K562 (cell line): Measurements from ENCODE around the gene ZFAND3. TPM values are rescaled to one million over a fixed set of nuclear protein-coding genes. Genes with fewer than 3 reads are reported as not detected.

Source experiments
- ATAC-seq: fragments of 200-7000 bp; cut with Tn5 transposase; 3 replicates; pipeline ENCODE4 v1.9.1; 2020; ENCODE audit warnings: moderate library complexity
- BruUV-seq: library from RNA; stranded (reverse); fragments of 400-500 nt; replicated peaks from 2 replicates; lab custom pipeline; 2021; lab: Mats Ljungman, UMichigan
- CTCF ChIA-PET: fragments of 300-600 bp; formaldehyde crosslinking; extraction: SDS; loops from one replicate; lab custom pipeline; 2021; ENCODE audit warnings: low intra/inter-chr PET ratio; lab: Yijun Ruan, JAX
- POLR2A ChIA-PET: fragments of 300-600, 350-650 bp; sonication (Branson Sonifier 250); formaldehyde crosslinking; extraction: SDS; loops from one replicate; lab custom pipeline; 2021; ENCODE audit warnings: antibody characterized with exemption, inconsistent platforms; lab: Yijun Ruan, JAX
- DNase-seq, 4 experiments: peaks; one replicate each; pipeline versions ENCODE4 v3.0.0 to v3.0.0-alpha.2; 2011 to 2018; ENCODE audit warnings: low spot score in 3 of 4, mixed read lengths in 3 of 4; ENCODE audit errors: extremely low read depth in 1 of 4
- FAIRE-seq: peaks from 2 replicates; lab custom pipeline; 2011; peaks lifted over from hg19 to GRCh38; lab: Jason Lieb, UNC
- H2AFZ ChIP-seq: 2 replicates; pipeline ENCODE4 v1.6.0; 2011; ENCODE audit warnings: low read depth, low read length, control low read depth, inconsistent platforms
- H3K27ac ChIP-seq: fragments of 200-600 bp; 3 replicates; pipeline ENCODE4 v1.8.0; 2011; ENCODE audit warnings: low read depth, mild to moderate bottlenecking, control low read depth, inconsistent platforms, low read length, moderate library complexity, mixed read lengths; ENCODE audit errors: extremely low read depth
- H3K27me3 ChIP-seq, 2 experiments: fragments of 300-600 bp in 1 of 2; 2 replicates in 1 of 2; 3 replicates in 1 of 2; pipeline versions ENCODE4 v1.6.0 to v1.8.0; 2011; ENCODE audit warnings: inconsistent platforms in 2 of 2, low read length in 2 of 2, mild to moderate bottlenecking in 1 of 2, mixed read lengths in 1 of 2, moderate library complexity in 1 of 2; ENCODE audit not compliant: control insufficient read depth in 2 of 2, insufficient read depth in 2 of 2
- H3K36me3 ChIP-seq: fragments of 300-600 bp; 3 replicates; pipeline ENCODE4 v1.8.0; 2011; ENCODE audit warnings: mild to moderate bottlenecking, low read length, inconsistent platforms; ENCODE audit not compliant: control insufficient read depth, insufficient read depth
- H3K4me1 ChIP-seq, 2 experiments: fragments of 200-600 bp in 1 of 2; replicated peaks in 1 of 2; 2 replicates in 1 of 2; 3 replicates in 1 of 2; pipeline versions ENCODE4 v1.5.1 to v1.8.0; 2011; ENCODE audit warnings: inconsistent platforms in 2 of 2, low read length in 2 of 2, mild to moderate bottlenecking in 1 of 2, mixed read lengths in 1 of 2, moderate library complexity in 1 of 2; ENCODE audit not compliant: control insufficient read depth in 2 of 2, insufficient read depth in 2 of 2
- H3K4me2 ChIP-seq: 2 replicates; pipeline ENCODE4 v1.6.1; 2011; ENCODE audit warnings: low read length, control low read depth, inconsistent platforms, mixed read lengths; ENCODE audit not compliant: insufficient read depth
- H3K4me3 ChIP-seq: fragments of 200-600 bp; sonication (generic), shearing (Covaris generic); 2 replicates; pipeline ENCODE4 v1.5.1; 2016; ENCODE audit warnings: control low read depth, inconsistent platforms
- H3K79me2 ChIP-seq: fragments of 200-600 bp; 3 replicates; pipeline ENCODE4 v1.8.0; 2011; ENCODE audit warnings: low read length, inconsistent platforms; ENCODE audit not compliant: control insufficient read depth, insufficient read depth
- H3K9ac ChIP-seq, 2 experiments: 2 replicates each; pipeline versions ENCODE4 v1.6.0 to v1.6.1; 2011; ENCODE audit warnings: low read depth in 2 of 2, low read length in 2 of 2, control low read depth in 1 of 2, inconsistent platforms in 1 of 2, mild to moderate bottlenecking in 1 of 2, mixed read lengths in 1 of 2; ENCODE audit not compliant: insufficient read depth in 1 of 2
- H3K9me1 ChIP-seq: one replicate; pipeline ENCODE4 v1.6.0; 2011; ENCODE audit warnings: inconsistent platforms, mild to moderate bottlenecking, low read length, moderate library complexity; ENCODE audit not compliant: control insufficient read depth, insufficient read depth
- H3K9me3 ChIP-seq: replicated peaks from 2 replicates; pipeline ENCODE4 v1.5.1; 2011; ENCODE audit warnings: low read depth, low read length, inconsistent platforms; ENCODE audit not compliant: control insufficient read depth, insufficient read depth
- H4K20me1 ChIP-seq: replicated peaks from 2 replicates; pipeline ENCODE4 v1.6.1; 2011; ENCODE audit warnings: low read length, inconsistent platforms, mixed read lengths; ENCODE audit not compliant: control insufficient read depth, insufficient read depth
- BRD4 ChIP-seq: fragments of 200-600 bp; sonication (generic); IDR thresholded peaks from 2 replicates; pipeline ENCODE4 v1.6.1; 2017; ENCODE audit warnings: inconsistent platforms
- CBX1 ChIP-seq: sonication (generic); IDR thresholded peaks from 2 replicates; pipeline ENCODE4 v1.6.1; 2016; ENCODE audit warnings: antibody characterized with exemption, low read depth, mild to moderate bottlenecking
- ELK1 ChIP-seq: sonication (generic); formaldehyde crosslinking; IDR thresholded peaks from 2 replicates; pipeline ENCODE4 v1.8.1; 2022; ENCODE audit warnings: missing genetic modification reagents
- HCFC1 ChIP-seq: IDR thresholded peaks from 2 replicates; pipeline ENCODE4 v1.6.1; 2012; ENCODE audit warnings: low read depth, low read length, improper control_type of control experiment
- MAFK ChIP-seq: IDR thresholded peaks from 2 replicates; pipeline ENCODE4 v1.6.1; 2011; ENCODE audit warnings: low read length, improper control_type of control experiment
- MTA2 ChIP-seq: fragments of 450-650 bp; IDR thresholded peaks from 2 replicates; pipeline ENCODE4 v1.6.1; 2016; ENCODE audit warnings: low read depth
- NCOR1 ChIP-seq: fragments of 450-650 bp; IDR thresholded peaks from 2 replicates; pipeline ENCODE4 v1.6.1; 2016; ENCODE audit warnings: mild to moderate bottlenecking, moderate library complexity
- SFPQ ChIP-seq: fragments of 200-400 bp; formaldehyde crosslinking; IDR thresholded peaks from 2 replicates; pipeline ENCODE4 v1.6.1; 2017; ENCODE audit warnings: mild to moderate bottlenecking, low read depth, low read length, moderate library complexity
- SMAD1 ChIP-seq: fragments of 150-350 bp; IDR thresholded peaks from 2 replicates; pipeline ENCODE4 v1.6.1; 2014; ENCODE audit warnings: low read length, low read depth; ENCODE audit not compliant: partially characterized antibody
- ZNF551 ChIP-seq: fragments of 250-450 bp; sonication (Bioruptor Pico); IDR thresholded peaks from 2 replicates; pipeline ENCODE4 v1.5.0; 2021; ENCODE audit warnings: mild to moderate bottlenecking, moderate library complexity
- WGBS: fragments of 100-300 bp; shearing (Covaris generic); methylation state at CpG from one replicate; pipeline ENCODE4 v1.1.6; 2016; ENCODE audit warnings: low coverage, mixed read lengths; ENCODE audit not compliant: insufficient coverage; ENCODE audit errors: missing lambda C conversion rate; 5-methylcytosine and 5-hydroxymethylcytosine counted together
- in situ Hi-C: fragments of 300-500 bp; cut with MboI; formaldehyde crosslinking; loops from 4 replicates; pipeline ENCODE4 v1.15.0; 2018; ENCODE audit warnings: inconsistent platforms, mixed read lengths
- intact Hi-C: fragments of 100-400 bp; cut with micrococcal nuclease; formaldehyde crosslinking; loops from 2 replicates; pipeline ENCODE4 v1.14.2; 2022
- polyA plus RNA-seq, 8 experiments: library from polyadenylated mRNA; depleted of rRNA in 4 of 8; stranded (reverse) in 5 of 8; unstranded in 3 of 8; fragments of >200 nt; fragmentation: Nextera tagmentation in 2 of 8; fragmentation: Illumina TruSeq in 1 of 8; extraction: Ambion mirVana in 2 of 8; extraction: Trizol in 1 of 8; gene quantifications; 2 replicates each; pipeline versions ENCODE4 v1.2.1 to v1.2.3, GENCODE V29; 2011 to 2014; ENCODE audit warnings: inconsistent platforms in 1 of 8, missing spikeins in 1 of 8
- total RNA-seq, 7 experiments: library from RNA; depleted of rRNA in 6 of 7; stranded (reverse); fragments of >200 nt in 6 of 7; fragmentation: Illumina TruSeq in 2 of 7; extraction: Trizol in 2 of 7; gene quantifications; 2 replicates each; pipeline versions ENCODE4 v1.2.1 to v1.2.3, GENCODE V29; 2011 to 2021; ENCODE audit warnings: low replicate concordance in 1 of 7

Gene ZFAND3
- total and polyA plus RNA-seq, 9 of the 15 experiments (the other 6 are each of a cell fraction or from before 2014, with no cell fraction given): 0.81 to 26.6 (median 11.8) TPM

GRCh38 chr6:37936150-37936549 is 116.6 kb downstream of the ZFAND3 start:
- Histone ChIP-seq H4K20me1 (0 out of 2 replicates have a peak, but pooled peaks cover 3% of the 10 kb centered on the region), H3K27ac (no peak overlapping the region), H3K79me2 (no peaks in the 10 kb centered on the region), H3K4me1 (no peaks in the 10 kb centered on the region), H3K4me3 (no peak overlapping the region), H3K9ac (no peak overlapping the region), H3K9me3 (no peaks in the 10 kb centered on the region), H3K36me3 (no peaks in the 10 kb centered on the region), H3K27me3 (no peaks in the 10 kb centered on the region), H3K9me1 (no peaks in the 10 kb centered on the region), H2AFZ (no peak overlapping the region), H3K4me2 (no peak overlapping the region)
- DNase-seq (no peak), FAIRE-seq (no peak), ATAC-seq (no peak)
- no peak for TF ChIP-seq MTA2
- no peak for TF ChIP-seq ZNF551 (CRISPR knock-in tag)
- no peak for TF ChIP-seq CBX1
- no peak for TF ChIP-seq NCOR1
- POLR2A ChIA-PET: interaction anchor here (1.3 to 1.6 kb wide), 2 partner anchors 11 to 13 kb away, joined by 3 to 4 read pairs; no protein-coding TSS in a partner anchor
- intact Hi-C loops (no loop called here), in situ Hi-C loops (no loop called here)
- CTCF ChIA-PET: no interaction called here
- WGBS: 50% methylated on average over 2 of the region's 2 CpGs
- BruUV-seq: no TSS peak

GRCh38 chr6:37936906-37937305 is 117.4 kb downstream of the ZFAND3 start:
- Histone ChIP-seq H4K20me1 (0 out of 2 replicates have a peak, but pooled peaks cover 4% of the 10 kb centered on the region), H3K9me1 (no peaks in the 10 kb centered on the region), H3K9me3 (no peaks in the 10 kb centered on the region), H3K4me2 (no peak overlapping the region)
- DNase-seq: no peak
- in situ Hi-C loops: no loop called here
- TF ChIP-seq ELK1 (no peak), SMAD1 (no peak), BRD4 (no peak), MAFK (no peak), SFPQ (no peak), HCFC1 (no peak)
- TF ChIP-seq, all 486 proteins: peak for 0
- Histone ChIP-seq H3K36me3 (no peaks in the 10 kb centered on the region), H2AFZ (no peak overlapping the region), H3K9ac (no peak overlapping the region), H3K79me2 (no peaks in the 10 kb centered on the region), H3K4me3 (no peak overlapping the region), H3K27ac (no peak overlapping the region), H3K27me3 (no peaks in the 10 kb centered on the region), H3K4me1 (no peaks in the 10 kb centered on the region)
- CTCF ChIA-PET: no interaction called here
- no peak for FAIRE-seq
- BruUV-seq: no TSS peak
- intact Hi-C loops: no loop called here
- POLR2A ChIA-PET: interaction anchor here (0.7 to 1.6 kb wide), 3 partner anchors 10 to 16 kb away, joined by 3 to 4 read pairs (median 3); no protein-coding TSS in a partner anchor
- ATAC-seq: no peak
